BLaER1 (cell line): ENCODE data around the gene ANKRD12.

Experiments
- H3K27ac ChIP-seq: shearing (Covaris generic); formaldehyde crosslinking; 2 replicates; pipeline ENCODE4 v1.8.1; 2022
- H3K27me3 ChIP-seq: shearing (Covaris generic); formaldehyde crosslinking; 2 replicates; pipeline ENCODE4 v1.8.1; 2022
- H3K36me3 ChIP-seq: shearing (Covaris generic); formaldehyde crosslinking; 2 replicates; pipeline ENCODE4 v1.8.1; 2022
- H3K4me1 ChIP-seq: shearing (Covaris generic); formaldehyde crosslinking; 2 replicates; pipeline ENCODE4 v1.8.1; 2022
- H3K4me2 ChIP-seq: shearing (Covaris generic); formaldehyde crosslinking; 2 replicates; pipeline ENCODE4 v1.8.1; 2022
- H3K4me3 ChIP-seq: shearing (Covaris generic); formaldehyde crosslinking; 2 replicates; pipeline ENCODE4 v1.8.1; 2022
- H3K9ac ChIP-seq: shearing (Covaris generic); formaldehyde crosslinking; 2 replicates; pipeline ENCODE4 v1.8.1; 2022
- H3K9me3 ChIP-seq: shearing (Covaris generic); formaldehyde crosslinking; 2 replicates; pipeline ENCODE4 v1.8.1; 2022
- H4K20me1 ChIP-seq: shearing (Covaris generic); formaldehyde crosslinking; 2 replicates; pipeline ENCODE4 v1.8.1; 2022
- Cebpa-rat ChIP-seq: shearing (Covaris generic); IDR thresholded peaks from 2 replicates; pipeline ENCODE4 v1.8.1; 2022

ANKRD12 gene

GRCh38 chr18:9293948-9294347 lies 157.4 kb downstream of the ANKRD12 start:
- TF ChIP-seq Cebpa-rat, result no peak
- Histone ChIP-seq H3K27me3 (no peaks in the 10 kb centered on the region), H3K36me3 (no peaks in the 10 kb centered on the region), H3K27ac (no peak overlapping the region), H3K9me3 (peaks cover 64% of the 10 kb centered on the region), H4K20me1 (no peaks in the 10 kb centered on the region), H3K4me3 (no peak overlapping the region), H3K4me2 (no peak overlapping the region), H3K4me1 (no peaks in the 10 kb centered on the region), H3K9ac (no peak overlapping the region)

- H3K4me3 ChIP-seq, result no peak overlapping the region
- no peak overlapping the region for H3K9ac ChIP-seq
- H3K4me2 ChIP-seq, result no peak overlapping the region
- H3K9me3 ChIP-seq, result peaks cover 50% of the 10 kb centered on the region
- no peaks in the 10 kb centered on the region for H3K27me3 ChIP-seq
- no peak overlapping the region for H3K27ac ChIP-seq
- TF ChIP-seq Cebpa-rat, result no peak
- H3K4me1 ChIP-seq, result no peaks in the 10 kb centered on the region
- no peaks in the 10 kb centered on the region for H3K36me3 ChIP-seq
- H4K20me1 ChIP-seq, result no peaks in the 10 kb centered on the region
These were observed 159.8 kb downstream of the ANKRD12 start for GRCh38 chr18:9296233-9297006.

DNA sequence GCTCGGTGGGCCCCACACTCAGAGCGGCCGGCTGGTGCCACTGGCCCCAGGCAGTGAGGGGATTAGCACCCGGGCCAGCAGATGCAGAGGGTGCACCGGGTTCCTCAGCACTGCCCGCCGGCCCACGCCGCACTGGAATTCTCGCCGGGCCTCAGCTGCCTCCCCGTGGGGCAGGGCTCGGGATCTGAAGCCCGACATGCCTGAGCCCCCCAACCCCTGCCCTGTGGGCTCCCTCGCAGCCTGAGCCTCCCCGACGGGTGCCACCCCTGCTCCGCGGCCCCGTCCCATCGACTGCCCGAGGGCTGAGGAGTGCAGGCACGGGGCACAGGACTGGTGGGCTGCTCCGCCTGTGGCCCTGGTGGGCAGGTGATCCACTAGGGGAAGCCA lies 160.4 kb downstream of the ANKRD12 start:
- H4K20me1 ChIP-seq, result no peaks in the 10 kb centered on the region
- no peak overlapping the region for H3K27ac ChIP-seq
- TF ChIP-seq Cebpa-rat, result no peak
- H3K9ac ChIP-seq, result no peak overlapping the region
- H3K36me3 ChIP-seq, result no peaks in the 10 kb centered on the region
- no peak overlapping the region for H3K4me2 ChIP-seq
- no peaks in the 10 kb centered on the region for H3K27me3 ChIP-seq
- no peak overlapping the region for H3K4me3 ChIP-seq
- no peaks in the 10 kb centered on the region for H3K4me1 ChIP-seq
- H3K9me3 ChIP-seq, result peaks cover 46% of the 10 kb centered on the region

- no peak overlapping the region for H3K4me3 ChIP-seq
- no peaks in the 10 kb centered on the region for H3K4me1 ChIP-seq
- peaks cover 20% of the 10 kb centered on the region for H3K9me3 ChIP-seq
- H3K4me2 ChIP-seq, result no peak overlapping the region
- TF ChIP-seq Cebpa-rat, result no peak
- H4K20me1 ChIP-seq, result no peaks in the 10 kb centered on the region
- H3K27me3 ChIP-seq, result no peaks in the 10 kb centered on the region
- H3K27ac ChIP-seq, result no peak overlapping the region
- H3K9ac ChIP-seq, result no peak overlapping the region
- H3K36me3 ChIP-seq, result no peaks in the 10 kb centered on the region
These were observed 167.9 kb downstream of the ANKRD12 start for GRCh38 chr18:9304388-9305070.

- Histone ChIP-seq H3K4me1 (no peaks in the 10 kb centered on the region), H3K36me3 (no peaks in the 10 kb centered on the region), H3K9ac (no peak overlapping the region), H3K9me3 (no peaks in the 10 kb centered on the region), H3K4me2 (no peak overlapping the region), H3K27ac (no peak overlapping the region), H3K27me3 (no peaks in the 10 kb centered on the region), H3K4me3 (no peak overlapping the region), H4K20me1 (no peaks in the 10 kb centered on the region)
- TF ChIP-seq Cebpa-rat, result no peak
These were observed 182.8 kb downstream of the ANKRD12 start for GRCh38 chr18:9319333-9319732.

GRCh38 chr18:9321017-9321452 lies 184.5 kb downstream of the ANKRD12 start:
- Histone ChIP-seq H3K4me3 (no peak overlapping the region), H3K27me3 (no peaks in the 10 kb centered on the region)
- TF ChIP-seq Cebpa-rat, result no peak

DNA sequence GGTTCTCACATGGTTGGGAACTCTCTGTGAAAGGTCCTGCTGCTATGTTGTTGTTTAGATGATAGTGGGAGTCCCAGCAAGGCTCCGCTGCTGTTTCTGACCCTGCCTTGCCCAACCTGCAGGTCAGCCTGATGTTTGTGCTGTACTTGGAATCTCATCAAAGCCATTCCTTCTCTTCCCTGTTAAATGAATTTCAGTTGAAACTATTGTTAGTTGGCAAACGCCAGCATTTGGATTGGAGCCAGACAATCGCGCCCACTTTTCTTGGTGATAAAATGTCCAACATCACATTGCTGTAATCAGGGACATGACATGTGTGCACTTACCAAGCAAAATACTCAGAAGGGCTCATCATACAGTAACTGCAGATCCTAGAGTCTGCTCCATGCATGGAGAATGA lies 185.2 kb downstream of the ANKRD12 start:
- H3K4me3 ChIP-seq, result no peak overlapping the region
- H3K4me2 ChIP-seq, result no peak overlapping the region
- TF ChIP-seq Cebpa-rat, result no peak
- no peak overlapping the region for H3K9ac ChIP-seq
- H3K36me3 ChIP-seq, result no peaks in the 10 kb centered on the region
- H3K27me3 ChIP-seq, result no peaks in the 10 kb centered on the region
- H3K9me3 ChIP-seq, result no peaks in the 10 kb centered on the region
- H3K27ac ChIP-seq, result no peak overlapping the region
- no peaks in the 10 kb centered on the region for H4K20me1 ChIP-seq
- H3K4me1 ChIP-seq, result no peaks in the 10 kb centered on the region

More at GRCh38 chr18:9321017-9321452, 184.5 kb downstream of the ANKRD12 start:
- Histone ChIP-seq H3K9me3 (no peaks in the 10 kb centered on the region), H3K36me3 (no peaks in the 10 kb centered on the region), H3K4me2 (no peak overlapping the region), H3K9ac (no peak overlapping the region), H3K4me1 (no peaks in the 10 kb centered on the region), H4K20me1 (no peaks in the 10 kb centered on the region), H3K27ac (no peak overlapping the region)

- Histone ChIP-seq H3K9me3 (peaks cover 6% of the 10 kb centered on the region), H3K4me2 (no peak overlapping the region), H3K27me3 (no peaks in the 10 kb centered on the region), H3K4me3 (no peak overlapping the region), H3K27ac (no peak overlapping the region), H3K9ac (no peak overlapping the region), H3K4me1 (no peaks in the 10 kb centered on the region), H4K20me1 (no peaks in the 10 kb centered on the region), H3K36me3 (no peaks in the 10 kb centered on the region)
- TF ChIP-seq Cebpa-rat, result no peak
These were observed 186.2 kb downstream of the ANKRD12 start for GRCh38 chr18:9322744-9323143.

DNA sequence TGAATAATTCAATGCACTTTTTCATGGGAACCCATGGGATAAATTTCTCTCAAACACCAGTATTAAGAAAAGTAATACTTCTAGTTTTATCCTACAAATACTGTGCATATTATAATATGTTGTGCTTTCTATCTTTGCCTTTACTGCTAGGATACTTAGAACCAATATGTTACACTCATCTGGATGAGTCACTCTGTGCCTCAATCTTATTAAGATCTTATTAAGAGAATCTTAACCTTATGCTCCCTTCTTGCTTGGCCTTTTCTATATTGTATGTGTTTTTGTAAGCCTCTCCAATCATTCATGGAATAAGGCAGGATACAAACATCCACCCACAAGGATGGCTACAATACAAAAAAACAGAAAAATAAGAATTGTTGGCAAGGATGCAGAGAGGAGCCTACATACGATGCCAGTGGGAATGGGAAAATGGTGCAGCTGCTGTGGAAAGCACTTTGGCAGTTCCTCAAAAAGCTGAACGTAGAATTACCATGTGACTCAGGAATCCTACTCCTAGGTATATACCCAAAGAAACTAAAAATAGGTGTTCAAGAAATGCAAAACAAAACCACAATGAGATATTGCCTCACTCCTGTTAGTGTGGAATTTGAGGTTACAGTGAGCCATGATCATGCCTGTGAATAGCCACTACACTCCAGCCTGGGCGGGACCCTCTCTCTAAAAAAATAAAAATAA lies 187.3 kb downstream of the ANKRD12 start:
- Histone ChIP-seq H3K36me3 (no peaks in the 10 kb centered on the region), H3K27me3 (no peaks in the 10 kb centered on the region)

GRCh38 chr18:9325716-9326115 lies 189.1 kb downstream of the ANKRD12 start:
- Histone ChIP-seq H4K20me1 (no peaks in the 10 kb centered on the region), H3K4me2 (no peak overlapping the region), H3K36me3 (no peaks in the 10 kb centered on the region), H3K27ac (no peak overlapping the region), H3K9me3 (peaks cover 23% of the 10 kb centered on the region), H3K4me1 (no peaks in the 10 kb centered on the region), H3K9ac (no peak overlapping the region), H3K4me3 (no peak overlapping the region), H3K27me3 (no peaks in the 10 kb centered on the region)
- TF ChIP-seq Cebpa-rat, result no peak

More for the DNA sequence above, 187.3 kb downstream of the ANKRD12 start:
- H3K4me2 ChIP-seq, result no peak overlapping the region
- no peaks in the 10 kb centered on the region for H3K4me1 ChIP-seq
- H4K20me1 ChIP-seq, result no peaks in the 10 kb centered on the region
- TF ChIP-seq Cebpa-rat, result no peak
- no peak overlapping the region for H3K27ac ChIP-seq
- no peak overlapping the region for H3K4me3 ChIP-seq
- H3K9ac ChIP-seq, result no peak overlapping the region
- peaks cover 18% of the 10 kb centered on the region for H3K9me3 ChIP-seq
